HCEC 1CT (cell line): ENCODE data around the gene CFAP298.
"Not testable (repeated sequence)": the region's sequence is repeated elsewhere in the genome, so short reads cannot be mapped to it uniquely, and the experiment has no call there.

ENCODE experiments used
- DNase-seq: peaks from one replicate; pipeline ENCODE4 v3.0.0-alpha.2; 2017

Gene CFAP298

DNA sequence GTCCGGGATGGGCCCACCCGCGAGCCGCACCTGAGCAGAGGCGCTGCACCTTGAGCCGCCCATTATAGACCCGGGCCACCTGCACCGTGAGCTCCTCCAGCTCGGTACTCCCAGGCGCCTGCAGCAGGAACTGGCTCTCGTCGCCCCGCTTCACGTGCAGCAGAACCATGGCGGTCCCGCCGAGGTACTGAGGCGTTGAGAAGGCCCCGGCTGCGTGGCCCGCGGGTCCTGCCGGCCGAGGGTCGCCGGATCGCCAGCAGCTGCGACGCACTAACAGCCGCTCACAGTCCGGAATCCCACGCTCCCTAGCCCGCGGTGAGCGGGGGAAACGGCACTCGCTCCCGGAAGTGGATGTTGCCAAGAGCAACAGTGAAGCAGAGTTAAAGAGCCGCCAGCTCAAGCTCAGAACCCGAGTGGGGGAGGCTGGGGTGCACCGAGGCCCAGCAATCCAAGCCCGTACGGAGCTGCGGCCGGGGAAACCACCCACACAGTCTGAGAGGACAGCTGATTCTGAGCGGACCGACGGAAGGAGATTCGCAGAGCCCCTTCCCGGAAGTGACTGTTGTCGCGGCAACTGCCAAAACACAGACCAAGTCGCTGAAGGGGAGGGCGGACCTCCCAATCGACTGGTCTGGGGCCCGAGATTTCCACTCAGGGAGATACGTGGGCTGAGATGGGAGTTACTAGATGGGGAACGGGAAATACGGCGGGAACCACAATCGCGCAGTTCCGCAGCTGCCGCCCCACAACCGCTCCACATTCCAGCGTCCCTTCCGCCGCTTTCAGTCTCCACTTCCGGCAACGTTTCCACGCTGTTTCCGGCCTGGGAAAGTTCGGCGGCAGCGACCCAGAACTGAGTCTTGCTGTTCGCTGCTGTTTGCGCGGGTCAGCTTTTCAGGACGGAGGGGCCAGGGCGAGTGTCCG is at the start of gene CFAP298:
TSS of gene CFAP298 (minus strand) at position 303 of the 924 bp plus-strand sequence. CDS start at position 169, 134 bp downstream.
- peak; percentile 93 for DNase-seq

DNA sequence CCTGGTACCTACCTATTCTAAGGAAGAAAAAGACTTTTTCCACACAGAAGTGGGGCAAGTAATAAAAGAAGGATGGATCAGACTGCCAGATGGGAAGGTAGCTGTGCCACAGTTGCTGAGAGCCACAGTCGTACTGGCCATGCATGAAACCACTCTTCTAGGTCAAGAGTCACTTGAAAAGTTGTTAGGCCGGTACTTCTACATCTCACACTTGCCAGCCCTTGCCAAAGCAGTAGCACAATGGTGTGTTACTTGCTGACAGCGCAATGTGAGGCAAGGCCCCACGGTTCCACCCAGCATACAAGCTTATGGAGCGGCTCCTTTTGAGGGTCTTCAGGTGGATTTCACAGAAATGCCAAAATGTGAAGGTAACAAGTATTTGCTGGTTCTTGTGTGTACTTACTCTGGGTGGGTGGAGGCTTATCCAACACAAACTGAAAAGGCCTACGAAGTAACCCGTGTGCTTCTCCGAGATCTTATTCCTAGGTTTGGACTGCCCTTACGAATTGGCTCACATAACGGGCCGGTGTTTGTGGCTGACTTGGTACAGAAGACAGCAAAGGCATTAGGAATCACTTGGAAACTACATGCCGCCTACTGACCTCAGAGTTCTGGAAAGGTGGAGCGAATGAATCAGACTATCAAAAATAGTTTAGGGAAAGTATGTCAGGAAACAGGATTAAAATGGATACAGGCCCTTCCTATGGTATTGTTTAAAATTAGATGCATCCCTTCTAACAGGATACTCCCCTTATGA is 49.0 kb upstream of the CFAP298 start:
- not testable (repeated sequence) for DNase-seq

DNA sequence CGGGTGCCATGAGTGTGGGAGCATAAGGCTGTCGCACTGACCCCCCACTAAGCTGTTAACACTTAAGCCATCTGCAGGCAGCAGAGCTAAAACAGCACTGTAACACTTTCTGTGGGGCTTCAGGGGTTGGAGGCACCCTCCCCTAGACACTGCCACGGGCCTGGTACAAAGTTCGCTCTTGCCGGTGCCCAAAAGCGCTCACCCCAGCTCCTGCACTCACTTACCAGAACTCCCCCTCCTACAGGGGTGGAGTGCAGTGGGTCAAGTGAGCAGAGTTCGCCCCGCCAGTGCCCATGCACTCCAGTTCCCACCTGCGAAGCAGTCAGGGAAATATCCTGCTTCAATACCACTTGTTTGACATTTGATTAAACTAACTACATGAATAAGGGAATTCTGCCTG is 46.3 kb upstream of the CFAP298 start:
- DNase-seq = no peak

- peak; percentile 23 for DNase-seq
Observed at GRCh38 chr21:32653326-32653901, 41.2 kb upstream of the CFAP298 start.

DNA sequence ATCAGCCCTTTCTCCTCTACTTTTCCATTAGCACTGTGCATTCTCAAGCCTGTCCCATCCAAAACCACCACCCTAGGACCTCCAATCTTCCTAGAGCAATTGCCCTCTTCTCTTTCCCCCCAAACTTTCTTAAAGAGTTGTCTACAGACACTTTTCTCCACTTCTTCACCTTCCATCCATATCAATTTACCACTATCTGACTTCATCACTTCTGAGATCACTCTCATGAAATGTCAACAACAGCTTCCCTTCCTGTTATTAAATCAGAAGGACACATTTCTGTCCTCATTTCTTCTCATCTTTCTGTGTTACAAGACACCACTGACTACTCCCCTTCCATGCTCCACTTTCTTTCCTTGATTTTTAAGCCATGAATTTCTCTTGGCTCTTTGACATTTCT is 36.0 kb upstream of the CFAP298 start:
- DNase-seq = no peak

GRCh38 chr21:32645261-32646182 is 33.3 kb upstream of the CFAP298 start:
- DNase-seq = no peak

GRCh38 chr21:32641710-32642698 is 29.8 kb upstream of the CFAP298 start:
- DNase-seq = no peak

DNA sequence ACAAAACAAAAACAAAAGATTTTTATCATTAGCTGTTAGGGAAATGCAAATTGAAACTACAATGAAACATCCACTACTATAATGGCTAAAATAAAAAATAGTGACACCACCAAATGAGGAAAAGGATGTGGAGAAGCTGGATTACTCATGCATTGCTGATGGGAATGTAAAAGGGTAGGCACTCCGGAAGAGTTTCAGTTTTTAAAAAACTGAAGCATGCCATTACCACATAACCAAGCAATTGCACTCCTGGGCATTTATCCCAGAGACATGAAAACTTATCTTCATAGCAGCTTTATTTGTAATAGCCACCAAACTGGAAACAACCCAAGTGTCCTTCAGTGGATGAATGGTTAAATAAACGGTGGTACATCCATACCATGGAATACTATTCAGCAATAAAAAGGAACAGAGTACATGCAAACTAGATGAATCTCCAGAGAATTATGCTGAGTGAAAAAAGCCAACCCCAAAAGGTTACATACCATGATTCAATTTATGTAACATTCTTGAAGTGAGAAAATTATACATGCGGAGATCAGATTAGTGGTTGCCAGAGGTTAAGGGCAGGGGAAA is 14.5 kb upstream of the CFAP298 start:
- DNase-seq = peak; percentile 30

- DNase-seq = not testable (repeated sequence)
Observed at GRCh38 chr21:32618218-32618617, 6.0 kb upstream of the CFAP298 start.

DNA sequence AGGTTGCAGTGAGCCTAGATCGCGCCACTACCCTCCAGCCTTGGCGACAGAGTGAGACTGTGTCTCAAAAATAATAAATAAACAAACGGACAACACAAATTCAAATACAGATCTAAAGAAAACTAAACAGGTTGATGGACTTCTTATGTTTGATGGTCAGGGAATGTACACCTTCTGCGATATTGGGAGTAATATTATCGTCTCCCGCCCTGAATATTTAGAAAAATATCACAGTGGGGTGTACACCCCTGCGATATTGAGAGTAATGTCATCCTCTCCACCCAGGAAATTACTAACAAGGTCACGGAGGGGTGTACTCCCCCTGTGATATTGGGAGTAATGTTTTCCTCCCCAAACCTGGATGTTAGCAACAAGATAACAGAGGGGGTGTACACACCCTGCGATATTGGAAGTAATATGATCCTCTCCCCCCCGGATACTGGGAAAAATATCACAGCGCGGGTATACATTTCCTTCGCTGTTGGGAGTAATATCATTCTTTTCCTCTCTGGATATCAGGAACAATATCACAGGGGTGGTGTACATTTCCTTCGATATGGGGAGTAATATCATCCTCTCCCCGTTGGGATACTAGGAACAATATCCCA is 1.4 kb upstream of the CFAP298 start:
- no peak for DNase-seq

DNA sequence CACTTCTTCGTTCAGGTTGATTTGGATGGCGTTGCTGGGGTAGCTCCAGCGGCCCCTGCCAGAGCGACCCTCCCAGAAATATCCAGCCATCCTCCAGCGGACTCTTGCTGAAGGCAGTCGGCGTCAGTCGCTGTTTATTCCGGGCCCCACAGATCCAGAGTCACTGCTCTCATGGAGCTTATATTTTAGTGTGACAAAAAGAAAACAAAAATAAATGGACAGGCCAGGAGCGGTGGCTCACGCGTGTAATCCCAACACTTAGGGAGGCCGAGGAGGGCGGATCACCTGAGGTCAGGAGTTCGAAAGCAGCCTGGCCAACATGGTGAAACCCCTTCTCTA is 791 bp upstream of the CFAP298 start:
- DNase-seq = no peak

DNA sequence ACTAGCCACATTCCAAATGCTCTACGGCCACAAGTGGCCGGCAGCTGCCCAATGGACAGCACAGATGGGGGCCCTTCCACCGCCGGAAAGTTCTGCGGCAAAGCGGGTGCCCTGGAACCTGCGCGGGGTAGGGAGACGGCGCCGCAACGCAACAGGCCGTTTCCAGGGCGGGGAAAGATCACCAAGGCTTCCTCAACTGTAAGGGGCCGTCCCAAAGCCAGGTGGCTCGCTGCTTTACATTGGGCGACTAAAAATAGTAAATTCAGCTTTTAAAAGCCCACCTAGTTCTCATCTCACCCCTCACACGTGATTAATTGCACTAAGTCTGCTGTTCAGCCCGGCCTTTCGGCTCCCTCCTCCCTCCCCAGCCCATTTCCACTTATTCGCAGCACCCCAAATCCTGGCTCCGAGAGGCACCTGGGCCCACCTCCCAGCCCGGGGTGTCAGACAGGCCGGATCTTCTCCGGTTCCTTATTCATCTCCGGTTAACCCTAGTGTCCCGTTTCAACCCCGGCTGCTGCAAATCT is 643 bp downstream of the CFAP298 start:
- peak; percentile 21 for DNase-seq

DNA sequence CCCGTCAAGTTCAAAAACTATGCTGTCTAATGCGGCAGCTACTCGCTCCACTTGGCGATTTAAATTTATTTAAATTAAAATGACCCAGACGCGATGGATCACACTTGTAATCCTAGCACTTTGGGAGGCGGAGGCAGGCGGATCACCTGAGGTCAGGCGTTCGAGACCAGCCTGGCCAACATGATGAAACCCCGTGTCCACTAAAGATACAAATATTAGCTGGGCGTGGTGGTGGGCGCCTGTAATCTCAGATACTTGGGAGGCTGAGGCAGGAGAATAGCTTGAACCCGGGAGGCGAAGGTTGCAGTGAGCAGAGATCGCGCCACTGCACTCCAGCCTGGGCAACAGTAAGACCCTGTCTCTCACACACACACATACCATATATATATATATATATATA is 1.2 kb downstream of the CFAP298 start:
- not testable (repeated sequence) for DNase-seq

- no peak for DNase-seq
Observed at GRCh38 chr21:32608851-32609250, 3.3 kb downstream of the CFAP298 start.

DNA sequence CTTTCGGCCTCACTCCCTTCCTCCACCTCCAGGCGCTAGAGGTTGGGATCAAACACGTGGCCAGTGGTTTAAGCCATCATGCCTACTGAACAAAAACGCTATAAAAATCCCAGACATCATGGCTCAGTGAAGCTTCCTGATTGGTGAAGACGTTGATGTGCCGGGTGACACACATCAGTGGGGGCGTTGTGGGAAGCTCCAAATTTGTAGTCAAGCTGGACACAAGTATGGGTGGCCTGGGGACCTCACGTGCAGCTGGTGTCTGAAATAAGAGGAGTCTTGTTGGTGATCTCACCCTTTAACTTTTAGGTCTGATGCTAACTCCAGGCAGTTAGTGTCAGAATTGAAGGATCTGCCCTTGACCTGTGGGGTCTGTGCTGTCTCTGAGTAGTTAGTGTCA is 6.7 kb downstream of the CFAP298 start:
- no peak for DNase-seq

GRCh38 chr21:32604464-32604863 is 7.7 kb downstream of the CFAP298 start:
- no peak for DNase-seq

DNA sequence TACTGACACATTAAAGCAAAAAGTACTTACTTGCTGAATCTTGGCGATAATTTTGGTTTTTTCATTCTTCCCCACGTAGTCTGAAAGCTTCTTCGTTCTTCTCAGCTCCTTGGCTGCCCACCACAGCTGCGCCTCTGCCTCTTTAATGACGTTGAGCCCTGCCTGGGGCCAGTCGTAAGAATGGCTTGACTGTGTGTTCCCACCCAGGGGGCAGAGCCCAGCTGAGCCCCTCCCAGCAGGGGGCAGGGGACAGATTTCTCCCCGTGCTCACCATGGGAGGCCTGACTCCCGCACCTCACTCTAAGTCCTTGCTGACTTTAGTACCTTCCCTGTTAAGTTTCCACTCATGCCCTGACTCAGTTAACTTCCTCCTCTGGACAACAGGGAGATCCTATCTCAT is 9.0 kb downstream of the CFAP298 start:
- DNase-seq = no peak

DNA sequence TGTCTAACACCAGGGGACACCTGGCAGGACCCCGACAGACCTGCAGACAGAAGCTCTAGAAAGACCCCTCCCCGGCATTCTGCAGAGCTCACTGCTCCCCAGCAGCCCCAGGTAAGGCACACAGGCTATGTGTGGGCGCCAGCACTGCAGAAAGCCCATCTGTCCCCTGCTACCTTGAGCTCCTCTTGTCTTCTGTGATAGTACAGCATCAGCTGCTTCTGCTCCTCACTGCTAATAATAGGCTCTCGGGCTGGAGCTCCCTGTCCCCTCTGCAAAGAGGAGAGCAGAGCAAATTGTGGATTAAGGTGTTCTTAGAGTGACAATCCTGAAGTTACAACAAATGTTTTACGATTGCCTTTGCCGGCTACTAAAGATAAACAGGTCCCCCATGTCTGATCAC is 10.1 kb downstream of the CFAP298 start:
- DNase-seq = no peak

GRCh38 chr21:32599526-32599925 is 12.7 kb downstream of the CFAP298 start:
- DNase-seq = no peak

GRCh38 chr21:32599091-32599490 is 13.1 kb downstream of the CFAP298 start:
- no peak for DNase-seq
